ENCODE data around the gene GSE1.

Gene GSE1

GRCh38 chr16:85661740-85662481, 48.8 kb downstream of the GSE1 start:
- no peak for DNase-seq (ENCODE audit: low spot score)

- no peak for DNase-seq (ENCODE audit: low spot score)
Measured at GRCh38 chr16:85662482-85662812, 49.3 kb downstream of the GSE1 start.

- DNase-seq (ENCODE audit: low spot score): no peak
Measured at GRCh38 chr16:85662976-85663830, 50.1 kb downstream of the GSE1 start.

- no peak for DNase-seq (ENCODE audit: low spot score)
Measured at GRCh38 chr16:85663891-85664321, 50.8 kb downstream of the GSE1 start.

GRCh38 chr16:85664580-85665372, 51.7 kb downstream of the GSE1 start:
- DNase-seq (ENCODE audit: low spot score): no peak

GRCh38 chr16:85665373-85665740, 52.2 kb downstream of the GSE1 start:
- no peak for DNase-seq (ENCODE audit: low spot score)

- no peak for DNase-seq (ENCODE audit: low spot score)
Measured at GRCh38 chr16:85665929-85666328, 52.8 kb downstream of the GSE1 start.

- DNase-seq (ENCODE audit: low spot score): no peak
Measured at GRCh38 chr16:85667261-85667660, 54.1 kb downstream of the GSE1 start.

- no peak for DNase-seq (ENCODE audit: low spot score)
Measured at GRCh38 chr16:85667841-85668413, 54.8 kb downstream of the GSE1 start.

GRCh38 chr16:85668676-85669424, 55.7 kb downstream of the GSE1 start:
- no peak for DNase-seq (ENCODE audit: low spot score)

- DNase-seq (ENCODE audit: low spot score): no peak
Measured at GRCh38 chr16:85670840-85671239, 57.7 kb downstream of the GSE1 start.

GRCh38 chr16:85673529-85674417, 60.7 kb downstream of the GSE1 start:
- no peak for DNase-seq (ENCODE audit: low spot score)

GRCh38 chr16:85674418-85674755, 61.3 kb downstream of the GSE1 start:
- no peak for DNase-seq (ENCODE audit: low spot score)

- no peak for DNase-seq (ENCODE audit: low spot score)
Measured at GRCh38 chr16:85674828-85675227, 61.7 kb downstream of the GSE1 start.

- DNase-seq (ENCODE audit: low spot score): no peak
Measured at GRCh38 chr16:85675251-85675874, 62.2 kb downstream of the GSE1 start.

- DNase-seq (ENCODE audit: low spot score): no peak
Measured at GRCh38 chr16:85676466-85676865, 63.3 kb downstream of the GSE1 start.

- DNase-seq (ENCODE audit: low spot score): no peak
Measured at GRCh38 chr16:85677383-85677967, 64.4 kb downstream of the GSE1 start.

- no peak for DNase-seq (ENCODE audit: low spot score)
Measured at GRCh38 chr16:85678016-85678415, 64.9 kb downstream of the GSE1 start.

GRCh38 chr16:85678821-85679220, 65.7 kb downstream of the GSE1 start:
- no peak for DNase-seq (ENCODE audit: low spot score)

- DNase-seq (ENCODE audit: low spot score): no peak
Measured at GRCh38 chr16:85679870-85680269, 66.7 kb downstream of the GSE1 start.
